ENCODE data around the gene CAGE1.
"Not testable (repeated sequence)": the region's sequence is repeated elsewhere in the genome, so short reads cannot be mapped to it uniquely, and the experiment has no call there.

CAGE1 gene

GRCh38 chr6:7315948-7316365 is 73.6 kb downstream of the CAGE1 start:
- Histone ChIP-seq H3K27me3 (ENCODE audit: low read depth, low read length) (no peaks in the 10 kb centered on the region), H3K36me3 (ENCODE audit: control insufficient read depth in 1 of 2, insufficient read depth in 2 of 2, low read length in 2 of 2) (peaks cover 0 to 12% of the 10 kb centered on the region in 2 donors)

GRCh38 chr6:7315087-7315947 is 74.2 kb downstream of the CAGE1 start:
- H3K4me3 ChIP-seq (ENCODE audit: low read depth in 1 of 2, low read length in 2 of 2); H3K27ac ChIP-seq (ENCODE audit: low read length); H3K27me3 ChIP-seq (ENCODE audit: low read depth, low read length); H3K9me3 ChIP-seq (ENCODE audit: control insufficient read depth in 1 of 2, low read length in 2 of 2): not testable (repeated sequence)
- Histone ChIP-seq H3K4me1 (ENCODE audit: control insufficient read depth in 1 of 2, insufficient read depth in 2 of 2, low read length in 2 of 2) (peaks cover 0 to 17% of the 10 kb centered on the region in 2 donors), H3K36me3 (ENCODE audit: control insufficient read depth in 1 of 2, insufficient read depth in 2 of 2, low read length in 2 of 2) (peaks cover 0 to 12% of the 10 kb centered on the region in 2 donors)

More at GRCh38 chr6:7315948-7316365, 73.6 kb downstream of the CAGE1 start:
- Histone ChIP-seq H3K4me1 (ENCODE audit: control insufficient read depth in 1 of 2, insufficient read depth in 2 of 2, low read length in 2 of 2) (peaks cover 0 to 14% of the 10 kb centered on the region in 2 donors), H3K27ac (ENCODE audit: low read length) (no peak overlapping the region), H3K9me3 (ENCODE audit: control insufficient read depth in 1 of 2, low read length in 2 of 2) (no peaks in the 10 kb centered on the region), H3K4me3 (ENCODE audit: low read depth in 1 of 2, low read length in 2 of 2) (no peak overlapping the region)

DNA sequence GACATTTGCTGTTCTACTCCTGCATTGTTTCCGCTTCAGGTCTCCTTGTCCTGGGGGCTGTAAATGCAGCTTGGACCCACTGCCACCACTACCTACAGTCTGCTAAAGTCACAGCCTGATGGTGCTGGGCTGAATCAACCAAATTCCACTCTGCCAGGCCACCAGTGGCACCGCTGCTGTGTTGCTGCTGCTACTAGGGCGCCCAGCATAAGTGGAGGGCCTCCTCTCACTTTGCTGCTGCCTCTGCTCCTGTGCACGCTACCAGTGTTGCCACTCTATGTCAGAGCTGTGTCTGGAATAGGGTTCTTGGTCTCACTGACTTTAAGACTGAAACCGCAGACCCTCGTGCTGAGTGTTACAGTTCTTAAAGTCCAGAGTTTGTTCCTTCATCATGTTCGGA is 75.1 kb downstream of the CAGE1 start:
- Histone ChIP-seq H3K4me3 (ENCODE audit: low read depth in 1 of 2, low read length in 2 of 2) (no peak overlapping the region), H3K27ac (ENCODE audit: low read length) (no peak overlapping the region), H3K9me3 (ENCODE audit: control insufficient read depth in 1 of 2, low read length in 2 of 2) (no peaks in the 10 kb centered on the region), H3K36me3 (ENCODE audit: control insufficient read depth in 1 of 2, insufficient read depth in 2 of 2, low read length in 2 of 2) (peaks cover 0 to 14% of the 10 kb centered on the region in 2 donors), H3K27me3 (ENCODE audit: low read depth, low read length) (no peaks in the 10 kb centered on the region), H3K4me1 (ENCODE audit: control insufficient read depth in 1 of 2, insufficient read depth in 2 of 2, low read length in 2 of 2) (peaks cover 0 to 20% of the 10 kb centered on the region in 2 donors)

DNA sequence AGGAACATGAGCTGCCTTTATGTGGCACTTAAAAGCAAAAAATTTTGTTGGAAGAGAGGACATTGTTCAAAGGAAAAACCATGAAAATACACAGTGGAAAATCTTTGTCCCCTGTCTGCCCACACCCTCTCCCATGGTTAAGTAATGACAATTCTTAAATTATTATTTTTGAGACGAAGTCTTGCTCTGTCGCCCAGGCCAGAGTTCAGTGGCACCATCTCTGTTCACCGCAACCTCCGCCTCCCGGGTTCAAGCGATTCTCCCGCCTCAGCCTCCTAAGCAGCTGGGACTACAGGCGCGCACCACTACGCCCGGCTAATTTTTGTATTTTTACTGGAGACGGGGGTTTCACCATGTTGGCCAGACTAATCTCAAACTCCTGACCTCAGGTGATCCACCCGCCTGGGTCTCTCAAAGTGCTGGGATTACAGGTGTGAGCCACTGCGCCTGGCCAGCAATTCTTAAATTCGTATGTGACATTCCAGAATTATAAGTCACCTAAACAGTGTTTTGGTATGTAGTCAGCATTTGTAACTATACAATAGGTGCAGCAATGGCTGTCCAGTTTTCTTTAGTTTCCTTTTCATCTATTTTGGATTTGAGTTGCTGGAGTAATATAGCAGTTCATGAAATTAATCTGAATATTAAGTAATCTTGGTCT is 75.9 kb downstream of the CAGE1 start:
- Histone ChIP-seq H3K27me3 (ENCODE audit: low read depth, low read length) (no peaks in the 10 kb centered on the region), H3K9me3 (ENCODE audit: control insufficient read depth in 1 of 2, low read length in 2 of 2) (no peaks in the 10 kb centered on the region), H3K27ac (ENCODE audit: low read length) (peak overlapping the region; percentile 94), H3K36me3 (ENCODE audit: control insufficient read depth in 1 of 2, insufficient read depth in 2 of 2, low read length in 2 of 2) (peaks cover 0 to 20% of the 10 kb centered on the region in 2 donors), H3K4me1 (ENCODE audit: control insufficient read depth in 1 of 2, insufficient read depth in 2 of 2, low read length in 2 of 2) (peaks cover 0 to 21% of the 10 kb centered on the region in 2 donors), H3K4me3 (ENCODE audit: low read depth in 1 of 2, low read length in 2 of 2) (peak overlapping the region; percentile 74 to 98)

- peaks cover 0 to 25% of the 10 kb centered on the region in 2 donors for H3K4me1 ChIP-seq (ENCODE audit: control insufficient read depth in 1 of 2, insufficient read depth in 2 of 2, low read length in 2 of 2)
- peak within 1 kb of the TSS; percentile 94 for H3K27ac ChIP-seq (ENCODE audit: low read length)
- H3K9me3 ChIP-seq (ENCODE audit: control insufficient read depth in 1 of 2, low read length in 2 of 2): no peaks in the 10 kb centered on the region
These were observed 76.7 kb downstream of the CAGE1 start, which contains the start of gene SSR1 for GRCh38 chr6:7312616-7313504. Gene SSR1, minus strand, starts transcription at chr6:7313199. Its CDS starts 79 bp downstream, at chr6:7313120.

GRCh38 chr6:7311917-7312615 is 77.5 kb downstream of the CAGE1 start:
- peaks cover 0 to 25% of the 10 kb centered on the region in 2 donors for H3K4me1 ChIP-seq (ENCODE audit: control insufficient read depth in 1 of 2, insufficient read depth in 2 of 2, low read length in 2 of 2)
- H3K4me3 ChIP-seq (ENCODE audit: low read depth in 1 of 2, low read length in 2 of 2): peak overlapping the region; percentile 98
- H3K27ac ChIP-seq (ENCODE audit: low read length): peak overlapping the region; percentile 94
- H3K36me3 ChIP-seq (ENCODE audit: control insufficient read depth in 1 of 2, insufficient read depth in 2 of 2, low read length in 2 of 2): peaks cover 8 to 30% of the 10 kb centered on the region in 2 donors
- H3K27me3 ChIP-seq (ENCODE audit: low read depth, low read length): no peaks in the 10 kb centered on the region
- H3K9me3 ChIP-seq (ENCODE audit: control insufficient read depth in 1 of 2, low read length in 2 of 2): no peaks in the 10 kb centered on the region

More at GRCh38 chr6:7312616-7313504, 76.7 kb downstream of the CAGE1 start, which contains the start of gene SSR1:
- no peaks in the 10 kb centered on the region for H3K27me3 ChIP-seq (ENCODE audit: low read depth, low read length)
- peaks cover 3 to 22% of the 10 kb centered on the region in 2 donors for H3K36me3 ChIP-seq (ENCODE audit: control insufficient read depth in 1 of 2, insufficient read depth in 2 of 2, low read length in 2 of 2)
- peak within 1 kb of the TSS; percentile 98 for H3K4me3 ChIP-seq (ENCODE audit: low read depth in 1 of 2, low read length in 2 of 2)

- peaks cover 8 to 33% of the 10 kb centered on the region in 2 donors for H3K36me3 ChIP-seq (ENCODE audit: control insufficient read depth in 1 of 2, insufficient read depth in 2 of 2, low read length in 2 of 2)
- H3K27me3 ChIP-seq (ENCODE audit: low read depth, low read length): no peaks in the 10 kb centered on the region
- no peak overlapping the region for H3K27ac ChIP-seq (ENCODE audit: low read length)
- H3K4me3 ChIP-seq (ENCODE audit: low read depth in 1 of 2, low read length in 2 of 2): peak overlapping the region in 1 of 2 donors; percentile 98
- no peaks in the 10 kb centered on the region for H3K9me3 ChIP-seq (ENCODE audit: control insufficient read depth in 1 of 2, low read length in 2 of 2)
- H3K4me1 ChIP-seq (ENCODE audit: control insufficient read depth in 1 of 2, insufficient read depth in 2 of 2, low read length in 2 of 2): peaks cover 0 to 25% of the 10 kb centered on the region in 2 donors
These were observed 78.4 kb downstream of the CAGE1 start for GRCh38 chr6:7311176-7311575.

DNA sequence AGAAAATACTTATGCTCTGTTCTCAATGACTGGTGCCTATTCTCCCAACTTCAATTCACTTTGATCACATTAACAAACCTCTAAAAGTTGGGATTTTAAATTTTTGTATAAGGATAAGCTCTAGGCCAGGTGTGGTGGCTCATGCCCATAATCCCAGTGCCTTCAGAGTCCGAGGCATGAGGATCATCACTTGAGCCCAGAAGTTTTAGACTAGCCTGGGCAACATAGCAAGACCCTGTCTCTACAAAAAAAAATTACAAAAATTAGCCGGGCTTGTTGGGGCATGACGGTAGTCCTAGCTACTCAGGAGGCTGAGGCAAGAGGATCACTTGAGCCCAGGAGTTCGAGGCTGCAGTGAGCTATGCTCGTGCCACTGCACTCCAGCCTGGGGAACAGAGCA is 80.5 kb downstream of the CAGE1 start:
- peaks cover 0 to 25% of the 10 kb centered on the region in 2 donors for H3K4me1 ChIP-seq (ENCODE audit: control insufficient read depth in 1 of 2, insufficient read depth in 2 of 2, low read length in 2 of 2)
- no peaks in the 10 kb centered on the region for H3K9me3 ChIP-seq (ENCODE audit: control insufficient read depth in 1 of 2, low read length in 2 of 2)
- no peaks in the 10 kb centered on the region for H3K27me3 ChIP-seq (ENCODE audit: low read depth, low read length)
- H3K36me3 ChIP-seq (ENCODE audit: control insufficient read depth in 1 of 2, insufficient read depth in 2 of 2, low read length in 2 of 2): peaks cover 23 to 50% of the 10 kb centered on the region in 2 donors
- no peak overlapping the region for H3K27ac ChIP-seq (ENCODE audit: low read length)
- no peak overlapping the region for H3K4me3 ChIP-seq (ENCODE audit: low read depth in 1 of 2, low read length in 2 of 2)

DNA sequence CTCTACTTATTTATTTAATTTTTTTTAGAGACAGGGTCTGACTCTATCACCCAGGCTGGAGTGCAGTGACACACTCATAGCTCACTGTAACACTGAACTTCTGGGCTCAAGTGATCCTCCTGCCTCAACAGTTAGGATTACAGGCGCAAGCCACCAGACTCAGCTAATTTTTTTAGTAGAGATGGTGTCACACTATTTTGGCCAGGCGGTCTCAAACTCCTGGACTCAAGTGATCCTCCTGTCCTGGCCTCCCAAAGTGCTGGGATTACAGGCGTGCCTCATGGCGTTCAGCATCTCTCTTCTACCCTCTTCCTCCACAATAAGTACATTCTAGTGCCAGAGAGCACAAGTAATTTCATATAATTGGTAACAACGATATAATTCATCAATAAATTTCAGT is 82.0 kb downstream of the CAGE1 start:
- peaks cover 34 to 54% of the 10 kb centered on the region in 2 donors for H3K36me3 ChIP-seq (ENCODE audit: control insufficient read depth in 1 of 2, insufficient read depth in 2 of 2, low read length in 2 of 2)
- H3K9me3 ChIP-seq (ENCODE audit: control insufficient read depth in 1 of 2, low read length in 2 of 2): no peaks in the 10 kb centered on the region
- H3K27ac ChIP-seq (ENCODE audit: low read length): no peak overlapping the region
- no peak overlapping the region for H3K4me3 ChIP-seq (ENCODE audit: low read depth in 1 of 2, low read length in 2 of 2)
- H3K27me3 ChIP-seq (ENCODE audit: low read depth, low read length): no peaks in the 10 kb centered on the region
- H3K4me1 ChIP-seq (ENCODE audit: control insufficient read depth in 1 of 2, insufficient read depth in 2 of 2, low read length in 2 of 2): peaks cover 0 to 21% of the 10 kb centered on the region in 2 donors

GRCh38 chr6:7304821-7305220 is 84.7 kb downstream of the CAGE1 start:
- no peaks in the 10 kb centered on the region for H3K9me3 ChIP-seq (ENCODE audit: control insufficient read depth in 1 of 2, low read length in 2 of 2)
- peaks cover 0 to 4% of the 10 kb centered on the region in 2 donors for H3K4me1 ChIP-seq (ENCODE audit: control insufficient read depth in 1 of 2, insufficient read depth in 2 of 2, low read length in 2 of 2)
- H3K27me3 ChIP-seq (ENCODE audit: low read depth, low read length): no peaks in the 10 kb centered on the region
- peaks cover 60 to 73% of the 10 kb centered on the region in 2 donors for H3K36me3 ChIP-seq (ENCODE audit: control insufficient read depth in 1 of 2, insufficient read depth in 2 of 2, low read length in 2 of 2)
- H3K27ac ChIP-seq (ENCODE audit: low read length): no peak overlapping the region
- H3K4me3 ChIP-seq (ENCODE audit: low read depth in 1 of 2, low read length in 2 of 2): no peak overlapping the region

Data from muscle layer of duodenum (tissue), 2 donors.